Measurements from ENCODE around the gene TYROBP.
"Not testable (repeated sequence)": the region's sequence is repeated elsewhere in the genome, so short reads cannot be mapped to it uniquely, and the experiment has no call there.

Gene TYROBP

GRCh38 chr19:35908010-35908441 lies at the start of gene TYROBP:
TSS of gene TYROBP (minus strand) at chr19:35908295. CDS start at chr19:35908228, 67 bp downstream.
- Histone ChIP-seq H3K27ac (no peak within 1 kb of the TSS), H4K20me1 (ENCODE audit: insufficient read depth) (no peaks in the 10 kb centered on the region), H3K36me3 (ENCODE audit: insufficient read depth) (no peaks in the 10 kb centered on the region), H3K79me2 (ENCODE audit: insufficient read depth, low read depth) (no peaks in the 10 kb centered on the region), H3K9ac (no peak within 1 kb of the TSS), H3K4me2 (no peak within 1 kb of the TSS), H3K4me1 (ENCODE audit: low read depth, poor library complexity, severe bottlenecking) (peaks cover 5% of the 10 kb centered on the region), H3K4me3 (IDR thresholded peaks at IDR 0.05; ENCODE audit: insufficient read depth, low read depth, low read length) (no peak within 1 kb of the TSS), H2AFZ (ENCODE audit: low read depth) (no peak within 1 kb of the TSS), H3K27me3 (ENCODE audit: insufficient read depth, low read depth) (peaks cover 2% of the 10 kb centered on the region; the same call in 1 of the 2 replicates)
- TF ChIP-seq CTCF (conservative IDR thresholded peaks at IDR 0.05; ENCODE audit: low read depth, low read length): no peak

- not testable (repeated sequence) for H3K4me2 ChIP-seq; H3K79me2 ChIP-seq (ENCODE audit: insufficient read depth, low read depth); H3K4me1 ChIP-seq (ENCODE audit: low read depth, poor library complexity, severe bottlenecking); H3K4me3 ChIP-seq (IDR thresholded peaks at IDR 0.05; ENCODE audit: insufficient read depth, low read depth, low read length); H3K9ac ChIP-seq; H3K36me3 ChIP-seq (ENCODE audit: insufficient read depth); H3K27ac ChIP-seq; H2AFZ ChIP-seq (ENCODE audit: low read depth); H4K20me1 ChIP-seq (ENCODE audit: insufficient read depth)
- H3K27me3 ChIP-seq (ENCODE audit: insufficient read depth, low read depth): peaks cover 11% of the 10 kb centered on the region; the same call in 1 of the 2 replicates
These were observed 49.3 kb upstream of the TYROBP start for GRCh38 chr19:35957411-35957810.

GRCh38 chr19:35955881-35956634 lies 48.0 kb upstream of the TYROBP start:
- H3K36me3 ChIP-seq (ENCODE audit: insufficient read depth): no peaks in the 10 kb centered on the region
- no peak overlapping the region for H3K27ac ChIP-seq
- H3K4me3 ChIP-seq (IDR thresholded peaks at IDR 0.05; ENCODE audit: insufficient read depth, low read depth, low read length): no peak overlapping the region
- H3K4me2 ChIP-seq: no peak overlapping the region
- H3K79me2 ChIP-seq (ENCODE audit: insufficient read depth, low read depth): no peaks in the 10 kb centered on the region
- no peaks in the 10 kb centered on the region for H3K4me1 ChIP-seq (ENCODE audit: low read depth, poor library complexity, severe bottlenecking)
- no peak overlapping the region for H2AFZ ChIP-seq (ENCODE audit: low read depth)
- peaks cover 20% of the 10 kb centered on the region; the same call in 1 of the 2 replicates for H3K27me3 ChIP-seq (ENCODE audit: insufficient read depth, low read depth)
- no peaks in the 10 kb centered on the region for H4K20me1 ChIP-seq (ENCODE audit: insufficient read depth)
- no peak for TF ChIP-seq CTCF (conservative IDR thresholded peaks at IDR 0.05; ENCODE audit: low read depth, low read length)
- no peak overlapping the region for H3K9ac ChIP-seq

- Histone ChIP-seq H3K4me1 (ENCODE audit: low read depth, poor library complexity, severe bottlenecking) (no peaks in the 10 kb centered on the region), H3K27ac (no peak overlapping the region), H3K9ac (no peak overlapping the region), H3K36me3 (ENCODE audit: insufficient read depth) (no peaks in the 10 kb centered on the region), H2AFZ (ENCODE audit: low read depth) (no peak overlapping the region), H4K20me1 (ENCODE audit: insufficient read depth) (no peaks in the 10 kb centered on the region), H3K4me2 (no peak overlapping the region), H3K79me2 (ENCODE audit: insufficient read depth, low read depth) (no peaks in the 10 kb centered on the region), H3K4me3 (IDR thresholded peaks at IDR 0.05; ENCODE audit: insufficient read depth, low read depth, low read length) (no peak overlapping the region), H3K27me3 (ENCODE audit: insufficient read depth, low read depth) (peaks cover 19% of the 10 kb centered on the region)
- TF ChIP-seq CTCF (conservative IDR thresholded peaks at IDR 0.05; ENCODE audit: low read depth, low read length): no peak
These were observed 41.0 kb upstream of the TYROBP start for GRCh38 chr19:35949131-35949530.

GRCh38 chr19:35946203-35946602 lies 38.1 kb upstream of the TYROBP start:
- TF ChIP-seq CTCF (conservative IDR thresholded peaks at IDR 0.05; ENCODE audit: low read depth, low read length): no peak

More at GRCh38 chr19:35946203-35946602, 38.1 kb upstream of the TYROBP start:
- Histone ChIP-seq H3K4me3 (IDR thresholded peaks at IDR 0.05; ENCODE audit: insufficient read depth, low read depth, low read length) (no peak overlapping the region), H3K79me2 (ENCODE audit: insufficient read depth, low read depth) (no peaks in the 10 kb centered on the region), H3K4me2 (no peak overlapping the region), H4K20me1 (ENCODE audit: insufficient read depth) (no peaks in the 10 kb centered on the region), H2AFZ (ENCODE audit: low read depth) (no peak overlapping the region), H3K4me1 (ENCODE audit: low read depth, poor library complexity, severe bottlenecking) (no peaks in the 10 kb centered on the region), H3K27me3 (ENCODE audit: insufficient read depth, low read depth) (peaks cover 7% of the 10 kb centered on the region), H3K9ac (no peak overlapping the region), H3K36me3 (ENCODE audit: insufficient read depth) (no peaks in the 10 kb centered on the region), H3K27ac (no peak overlapping the region)
